Measurements from ENCODE around the gene HIPK3.
"Not testable (repeated sequence)": the region's sequence is repeated elsewhere in the genome, so short reads cannot be mapped to it uniquely, and the experiment has no call there.

HIPK3 gene

GRCh38 chr11:33366918-33367317, 109.7 kb downstream of the HIPK3 start:
- DNase-seq: no peak

GRCh38 chr11:33368475-33368874, 111.3 kb downstream of the HIPK3 start:
- DNase-seq: not testable (repeated sequence)

- DNase-seq: no peak
These were observed 111.8 kb downstream of the HIPK3 start for GRCh38 chr11:33368931-33369330.

- DNase-seq: no peak
These were observed 116.5 kb downstream of the HIPK3 start for GRCh38 chr11:33373636-33374035.

- DNase-seq: no peak
These were observed 118.1 kb downstream of the HIPK3 start for GRCh38 chr11:33375236-33375635.

- DNase-seq: no peak
These were observed 118.6 kb downstream of the HIPK3 start, which contains the start of gene KIAA1549L for GRCh38 chr11:33375688-33376311. Gene KIAA1549L (plus strand): TSS chr11:33376108.

- no peak for DNase-seq
These were observed 119.4 kb downstream of the HIPK3 start for GRCh38 chr11:33376331-33377310.

- no peak for DNase-seq
These were observed 120.5 kb downstream of the HIPK3 start for GRCh38 chr11:33377412-33378370.

- no peak for DNase-seq
These were observed 122.8 kb downstream of the HIPK3 start for GRCh38 chr11:33379947-33380346.

GRCh38 chr11:33383075-33383919, 126.1 kb downstream of the HIPK3 start:
- no peak for DNase-seq

GRCh38 chr11:33383920-33384209, 126.7 kb downstream of the HIPK3 start:
- no peak for DNase-seq

- DNase-seq: no peak
These were observed 127.0 kb downstream of the HIPK3 start for GRCh38 chr11:33384220-33384619.

GRCh38 chr11:33387581-33387980, 130.4 kb downstream of the HIPK3 start:
- no peak for DNase-seq

- DNase-seq: no peak
These were observed 130.8 kb downstream of the HIPK3 start for GRCh38 chr11:33387996-33388395.

- no peak for DNase-seq
These were observed 131.8 kb downstream of the HIPK3 start for GRCh38 chr11:33388793-33389525.

- no peak for DNase-seq
These were observed 132.5 kb downstream of the HIPK3 start for GRCh38 chr11:33389635-33390034.

GRCh38 chr11:33390944-33391892, 134.0 kb downstream of the HIPK3 start:
- no peak for DNase-seq

- DNase-seq: no peak
These were observed 134.7 kb downstream of the HIPK3 start for GRCh38 chr11:33391893-33392251.

- DNase-seq: no peak
These were observed 137.4 kb downstream of the HIPK3 start for GRCh38 chr11:33394431-33395109.

- DNase-seq: no peak
These were observed 139.2 kb downstream of the HIPK3 start for GRCh38 chr11:33396361-33396760.
